H9 (cell line): Measurements from ENCODE around the gene PPP1R26. TPM values are rescaled to one million over a fixed set of nuclear protein-coding genes. Genes with fewer than 3 reads are reported as not detected.

Source experiments
- DNase-seq: peaks from one replicate; pipeline ENCODE4 v3.0.0-alpha.2; 2017
- H2AFZ ChIP-seq: one replicate; pipeline ENCODE4 v1.6.1; 2013; ENCODE audit warnings: mild to moderate bottlenecking, low read length, control low read depth, moderate library complexity
- H2AK5ac ChIP-seq: 2 replicates; pipeline ENCODE4 v1.6.1; 2013; ENCODE audit warnings: low read length, control low read depth, mixed read lengths; ENCODE audit not compliant: insufficient read length
- H2BK120ac ChIP-seq: one replicate; pipeline ENCODE4 v1.6.1; 2013; ENCODE audit warnings: low read depth, mild to moderate bottlenecking, low read length, control low read depth, inconsistent platforms; ENCODE audit not compliant: poor library complexity, severe bottlenecking
- H2BK12ac ChIP-seq: 2 replicates; pipeline ENCODE4 v1.6.1; 2013; ENCODE audit warnings: low read length, control low read depth, mixed read lengths, low read depth; ENCODE audit not compliant: insufficient read length
- H2BK15ac ChIP-seq: 2 replicates; pipeline ENCODE4 v1.6.1; 2013; ENCODE audit warnings: low read depth, low read length, control low read depth
- H2BK20ac ChIP-seq: one replicate; pipeline ENCODE4 v1.6.1; 2013; ENCODE audit warnings: low read depth, mild to moderate bottlenecking, low read length, control low read depth, inconsistent platforms; ENCODE audit not compliant: poor library complexity, severe bottlenecking
- H2BK5ac ChIP-seq: 2 replicates; pipeline ENCODE4 v1.6.1; 2013; ENCODE audit warnings: low read length, control low read depth, mixed read lengths; ENCODE audit not compliant: insufficient read length
- H3K14ac ChIP-seq: 2 replicates; pipeline ENCODE4 v1.6.1; 2013; ENCODE audit warnings: low read length, control low read depth; ENCODE audit not compliant: insufficient read depth
- H3K18ac ChIP-seq: 2 replicates; pipeline ENCODE4 v1.6.1; 2013; ENCODE audit warnings: low read depth, mild to moderate bottlenecking, mixed read lengths, low read length, control low read depth; ENCODE audit not compliant: insufficient read length
- H3K23ac ChIP-seq: 2 replicates; pipeline ENCODE4 v1.6.1; 2013; ENCODE audit warnings: low read length, control low read depth, mixed read lengths, low read depth; ENCODE audit not compliant: insufficient read length
- H3K23me2 ChIP-seq: 2 replicates; pipeline ENCODE4 v1.6.1; 2013; ENCODE audit warnings: low read depth, mild to moderate bottlenecking, mixed read lengths, low read length, control low read depth; ENCODE audit not compliant: insufficient read length, poor library complexity, severe bottlenecking
- H3K27ac ChIP-seq: 2 replicates; pipeline ENCODE4 v1.5.1; 2013; ENCODE audit warnings: low read length, control low read depth, mixed read lengths, low read depth; ENCODE audit not compliant: insufficient read length
- H3K27me3 ChIP-seq: 2 replicates; pipeline ENCODE4 v1.6.1; 2013; ENCODE audit warnings: low read length, control low read depth, inconsistent platforms; ENCODE audit not compliant: insufficient read depth
- H3K4ac ChIP-seq: 2 replicates; pipeline ENCODE4 v1.6.1; 2013; ENCODE audit warnings: low read depth, mild to moderate bottlenecking, control low read depth, inconsistent platforms, low read length, moderate library complexity
- H3K4me1 ChIP-seq: 2 replicates; pipeline ENCODE4 v1.6.1; 2013; ENCODE audit warnings: low read length, control low read depth, inconsistent platforms; ENCODE audit not compliant: insufficient read depth
- H3K4me2 ChIP-seq: 2 replicates; pipeline ENCODE4 v1.6.1; 2013; ENCODE audit warnings: low read length, control low read depth, mixed read lengths; ENCODE audit not compliant: insufficient read length, insufficient read depth
- H3K56ac ChIP-seq: 2 replicates; pipeline ENCODE4 v1.6.1; 2013; ENCODE audit warnings: low read depth, mild to moderate bottlenecking, mixed read lengths, low read length, control low read depth; ENCODE audit not compliant: insufficient read length
- H3K79me1 ChIP-seq: 2 replicates; pipeline ENCODE4 v1.6.1; 2013; ENCODE audit warnings: low read depth, mild to moderate bottlenecking, moderate library complexity, low read length, control low read depth, inconsistent platforms; ENCODE audit not compliant: insufficient read depth, poor library complexity, severe bottlenecking
- H3K79me2 ChIP-seq: 2 replicates; pipeline ENCODE4 v1.6.1; 2013; ENCODE audit warnings: low read length, control low read depth, inconsistent platforms; ENCODE audit not compliant: insufficient read depth
- H3K9ac ChIP-seq: 2 replicates; pipeline ENCODE4 v1.6.1; 2013; ENCODE audit warnings: low read length, control low read depth, mixed read lengths; ENCODE audit not compliant: insufficient read length; ENCODE audit errors: extremely low read depth
- H3K9me3 ChIP-seq: one replicate; pipeline ENCODE4 v1.6.1; 2013; ENCODE audit warnings: low read depth, low read length, inconsistent platforms; ENCODE audit not compliant: control insufficient read depth
- H3T11ph ChIP-seq: one replicate; pipeline ENCODE4 v1.6.1; 2013; ENCODE audit warnings: mild to moderate bottlenecking, low read length, control low read depth, inconsistent platforms
- H4K20me1 ChIP-seq: one replicate; pipeline ENCODE4 v1.6.1; 2013; ENCODE audit not compliant: control insufficient read depth, insufficient read length, insufficient read depth
- H4K5ac ChIP-seq: 2 replicates; pipeline ENCODE4 v1.6.1; 2013; ENCODE audit warnings: low read depth, mild to moderate bottlenecking, mixed read lengths, low read length, control low read depth; ENCODE audit not compliant: insufficient read length
- H4K8ac ChIP-seq: replicated peaks from 2 replicates; pipeline ENCODE4 v1.6.1; 2013; ENCODE audit warnings: low read length, control low read depth, mixed read lengths, low read depth; ENCODE audit not compliant: insufficient read length
- H4K91ac ChIP-seq: 2 replicates; pipeline ENCODE4 v1.6.1; 2013; ENCODE audit warnings: low read depth, mild to moderate bottlenecking, moderate library complexity, mixed read lengths, low read length, control low read depth; ENCODE audit not compliant: insufficient read length
- H3K27ac Mint-ChIP-seq, 3 experiments: 2 replicates in 2 of 3; 3 replicates in 1 of 3; pipeline ENCODE4 v1.8.0; 2020 to 2021; ENCODE audit warnings: mixed read lengths in 3 of 3, mild to moderate bottlenecking in 1 of 3, moderate library complexity in 1 of 3
- H3K27me3 Mint-ChIP-seq: 2 replicates; pipeline ENCODE4 v1.8.0; 2021; ENCODE audit warnings: low read depth, mild to moderate bottlenecking, moderate library complexity, mixed read lengths
- H3K36me3 Mint-ChIP-seq, 3 experiments: 2 replicates in 2 of 3; 3 replicates in 1 of 3; pipeline ENCODE4 v1.8.0; 2020 to 2021; ENCODE audit warnings: low read depth in 3 of 3, mixed read lengths in 3 of 3; ENCODE audit not compliant: insufficient read depth in 1 of 3
- H3K4me1 Mint-ChIP-seq, 2 experiments: 2 replicates each; pipeline ENCODE4 v1.8.0; 2020; ENCODE audit warnings: mixed read lengths in 2 of 2
- H3K4me3 Mint-ChIP-seq, 2 experiments: 2 replicates in 1 of 2; 3 replicates in 1 of 2; pipeline ENCODE4 v1.8.0; 2020 to 2021; ENCODE audit warnings: mild to moderate bottlenecking in 2 of 2, mixed read lengths in 2 of 2, moderate library complexity in 1 of 2
- H3K9me3 Mint-ChIP-seq, 2 experiments: 2 replicates in 1 of 2; 3 replicates in 1 of 2; pipeline ENCODE4 v1.8.0; 2020; ENCODE audit warnings: mild to moderate bottlenecking in 2 of 2, mixed read lengths in 2 of 2, moderate library complexity in 1 of 2
- WGBS: extraction: QIAGEN DNeasy Blood & Tissue Kit; methylation state at CpG from one replicate; pipeline ENCODE4 v1.1.7; 2013; ENCODE audit warnings: missing lambda C conversion rate, low lambda C conversion rate, mixed read lengths; ENCODE audit not compliant: insufficient read length; ENCODE audit errors: extremely low coverage; 5-methylcytosine and 5-hydroxymethylcytosine counted together
- total RNA-seq: library from RNA; stranded (reverse); gene quantifications from 2 replicates; pipeline ENCODE4 v1.2.1, GENCODE V29; 2021
- TF ChIP-seq, protein P1 (sequence below): fragments of 200-600 bp; sonication (generic); conservative IDR thresholded peaks from 3 replicates; pipeline ENCODE4 v1.8.0; 2021; ENCODE audit warnings: antibody characterized with exemption, mild to moderate bottlenecking

Gene PPP1R26
- total RNA-seq, 1 experiment from 2014 or later, result 38.0 TPM

DNA sequence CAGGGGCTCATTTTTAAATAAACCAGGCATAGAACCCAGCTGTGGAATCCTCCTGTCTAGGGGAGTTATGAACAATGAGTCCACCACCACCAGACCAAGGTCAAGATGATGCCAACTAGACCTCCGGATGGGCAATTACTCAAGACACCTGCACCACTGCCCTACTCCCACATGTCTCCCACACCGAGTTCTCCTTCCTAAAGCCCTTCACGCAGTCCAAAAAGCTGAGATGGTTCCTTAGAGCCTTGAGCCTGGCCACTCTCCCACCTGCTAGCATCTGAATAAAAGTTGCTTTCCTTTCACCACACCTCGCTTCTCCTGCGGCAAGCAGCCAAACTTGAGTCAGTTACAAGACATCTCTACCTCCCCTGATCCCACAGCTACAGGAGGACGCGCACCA, 15.4 kb upstream of the PPP1R26 start:
- no peak overlapping the region for H3T11ph ChIP-seq
- Mint-ChIP-seq H3K9me3 (no peaks in the 10 kb centered on the region), H3K27ac (peak overlapping the region in 2 of 3 experiments; percentile 13 to 23; a peak in 2 of 7 replicates), H3K36me3 (no peaks in the 10 kb centered on the region), H3K4me3 (no peak overlapping the region), H3K27me3 (no peaks in the 10 kb centered on the region; the same call in none of the 2 replicates), H3K4me1 (peaks cover 5 to 7% of the 10 kb centered on the region in 2 experiments)
- no peaks in the 10 kb centered on the region for H3K9me3 ChIP-seq
- H3K23ac ChIP-seq, result no peak overlapping the region
- no peak overlapping the region for H2BK5ac ChIP-seq
- H3K23me2 ChIP-seq, result no peaks in the 10 kb centered on the region
- H4K91ac ChIP-seq, result no peak overlapping the region
- no peak overlapping the region for H3K4ac ChIP-seq
- H2BK15ac ChIP-seq, result no peak overlapping the region
- DNase-seq, result no peak
- H3K14ac ChIP-seq, result no peak overlapping the region; the same call in 1 of the 2 replicates
- no peak overlapping the region for H2BK12ac ChIP-seq
- no peak overlapping the region for H4K8ac ChIP-seq
- no peak overlapping the region for H2BK20ac ChIP-seq
- H2BK120ac ChIP-seq, result no peak overlapping the region
- no peak overlapping the region for H3K18ac ChIP-seq
- no peak overlapping the region for H4K5ac ChIP-seq
- H4K20me1 ChIP-seq, result no peaks in the 10 kb centered on the region
- no peaks in the 10 kb centered on the region; the same call in 1 of the 2 replicates for H3K27me3 ChIP-seq
- TF ChIP-seq, protein P1, sequence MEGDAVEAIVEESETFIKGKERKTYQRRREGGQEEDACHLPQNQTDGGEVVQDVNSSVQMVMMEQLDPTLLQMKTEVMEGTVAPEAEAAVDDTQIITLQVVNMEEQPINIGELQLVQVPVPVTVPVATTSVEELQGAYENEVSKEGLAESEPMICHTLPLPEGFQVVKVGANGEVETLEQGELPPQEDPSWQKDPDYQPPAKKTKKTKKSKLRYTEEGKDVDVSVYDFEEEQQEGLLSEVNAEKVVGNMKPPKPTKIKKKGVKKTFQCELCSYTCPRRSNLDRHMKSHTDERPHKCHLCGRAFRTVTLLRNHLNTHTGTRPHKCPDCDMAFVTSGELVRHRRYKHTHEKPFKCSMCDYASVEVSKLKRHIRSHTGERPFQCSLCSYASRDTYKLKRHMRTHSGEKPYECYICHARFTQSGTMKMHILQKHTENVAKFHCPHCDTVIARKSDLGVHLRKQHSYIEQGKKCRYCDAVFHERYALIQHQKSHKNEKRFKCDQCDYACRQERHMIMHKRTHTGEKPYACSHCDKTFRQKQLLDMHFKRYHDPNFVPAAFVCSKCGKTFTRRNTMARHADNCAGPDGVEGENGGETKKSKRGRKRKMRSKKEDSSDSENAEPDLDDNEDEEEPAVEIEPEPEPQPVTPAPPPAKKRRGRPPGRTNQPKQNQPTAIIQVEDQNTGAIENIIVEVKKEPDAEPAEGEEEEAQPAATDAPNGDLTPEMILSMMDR, result no peak
- no peak overlapping the region for H2AFZ ChIP-seq
- no peaks in the 10 kb centered on the region for H3K79me1 ChIP-seq
- H2AK5ac ChIP-seq, result no peak overlapping the region
- H3K4me1 ChIP-seq, result no peaks in the 10 kb centered on the region
- no peak overlapping the region for H3K27ac ChIP-seq
- no peak overlapping the region for H3K9ac ChIP-seq
- WGBS, result no CpG with 5 or more reads among the region's 7 CpGs
- H3K79me2 ChIP-seq, result no peaks in the 10 kb centered on the region
- H3K4me2 ChIP-seq, result no peak overlapping the region
- no peak overlapping the region for H3K56ac ChIP-seq
